GM21381 (cell line): Measurements from ENCODE around the gene CDH1.
A peak's percentile ranks its signal among the peaks of the same experiment; 100 is the strongest.
"Not testable (repeated sequence)": the region's sequence is repeated elsewhere in the genome, so short reads cannot be mapped to it uniquely, and the experiment has no call there.

Experiments used
- ATAC-seq: cut with Tn5 transposase; IDR thresholded peaks from one replicate; pipeline ENCODE4 v1.9.1; 2021; ENCODE audit warnings: mild to moderate bottlenecking, moderate library complexity; ENCODE audit not compliant: unreplicated experiment

CDH1 gene

GRCh38 chr16:68786685-68787418 lies 49.8 kb downstream of the CDH1 start:
- no peak for ATAC-seq

GRCh38 chr16:68787419-68787807 lies 50.3 kb downstream of the CDH1 start:
- ATAC-seq: not testable (repeated sequence)

GRCh38 chr16:68790130-68790761 lies 53.2 kb downstream of the CDH1 start:
- no peak for ATAC-seq

GRCh38 chr16:68790944-68791343 lies 53.9 kb downstream of the CDH1 start:
- ATAC-seq: no peak

- ATAC-seq: no peak
Measured at GRCh38 chr16:68792465-68793324, 55.6 kb downstream of the CDH1 start.

- ATAC-seq: no peak
Measured at GRCh38 chr16:68793401-68793857, 56.3 kb downstream of the CDH1 start.

GRCh38 chr16:68798398-68798797 lies 61.3 kb downstream of the CDH1 start:
- ATAC-seq: no peak

- peak; percentile 65 for ATAC-seq
Measured at GRCh38 chr16:68800257-68800875, 63.3 kb downstream of the CDH1 start.

GRCh38 chr16:68802190-68802589 lies 65.1 kb downstream of the CDH1 start:
- ATAC-seq: no peak

- no peak for ATAC-seq
Measured at GRCh38 chr16:68806422-68806821, 69.3 kb downstream of the CDH1 start.

GRCh38 chr16:68806981-68807380 lies 69.9 kb downstream of the CDH1 start:
- no peak for ATAC-seq

GRCh38 chr16:68814516-68814915 lies 77.4 kb downstream of the CDH1 start:
- ATAC-seq: no peak

- no peak for ATAC-seq
Measured at GRCh38 chr16:68823401-68824135, 86.5 kb downstream of the CDH1 start.

- ATAC-seq: no peak
Measured at GRCh38 chr16:68825427-68825826, 88.3 kb downstream of the CDH1 start.

- ATAC-seq: no peak
Measured at GRCh38 chr16:68826652-68827051, 89.6 kb downstream of the CDH1 start.

GRCh38 chr16:68833251-68833650 lies 96.2 kb downstream of the CDH1 start:
- no peak for ATAC-seq

GRCh38 chr16:68834550-68834949 lies 97.5 kb downstream of the CDH1 start:
- no peak for ATAC-seq

GRCh38 chr16:68835970-68836369 lies 98.9 kb downstream of the CDH1 start:
- no peak for ATAC-seq

GRCh38 chr16:68839831-68840230 lies 102.7 kb downstream of the CDH1 start:
- ATAC-seq: no peak

- not testable (repeated sequence) for ATAC-seq
Measured at GRCh38 chr16:68842964-68843481, 105.9 kb downstream of the CDH1 start.
